Activated effector memory CD4-positive, alpha-beta T cell treated with anti-CD3 and anti-CD28 coated beads, Interleukin-2, amount 50 U/mL, for 16 hours (primary cell): Measurements from ENCODE around the gene CCNQ.
A peak's percentile ranks its signal among the peaks of the same experiment; 100 is the strongest.

Experiments
- DNase-seq: peaks from one replicate; pipeline ENCODE4 v3.0.0-alpha.2; 2020

The CCNQ gene

GRCh38 chrX:153595387-153595786, 3.6 kb downstream of the CCNQ start:
- no peak for DNase-seq

GRCh38 chrX:153593811-153594500, 5.0 kb downstream of the CCNQ start:
- no peak for DNase-seq

DNA sequence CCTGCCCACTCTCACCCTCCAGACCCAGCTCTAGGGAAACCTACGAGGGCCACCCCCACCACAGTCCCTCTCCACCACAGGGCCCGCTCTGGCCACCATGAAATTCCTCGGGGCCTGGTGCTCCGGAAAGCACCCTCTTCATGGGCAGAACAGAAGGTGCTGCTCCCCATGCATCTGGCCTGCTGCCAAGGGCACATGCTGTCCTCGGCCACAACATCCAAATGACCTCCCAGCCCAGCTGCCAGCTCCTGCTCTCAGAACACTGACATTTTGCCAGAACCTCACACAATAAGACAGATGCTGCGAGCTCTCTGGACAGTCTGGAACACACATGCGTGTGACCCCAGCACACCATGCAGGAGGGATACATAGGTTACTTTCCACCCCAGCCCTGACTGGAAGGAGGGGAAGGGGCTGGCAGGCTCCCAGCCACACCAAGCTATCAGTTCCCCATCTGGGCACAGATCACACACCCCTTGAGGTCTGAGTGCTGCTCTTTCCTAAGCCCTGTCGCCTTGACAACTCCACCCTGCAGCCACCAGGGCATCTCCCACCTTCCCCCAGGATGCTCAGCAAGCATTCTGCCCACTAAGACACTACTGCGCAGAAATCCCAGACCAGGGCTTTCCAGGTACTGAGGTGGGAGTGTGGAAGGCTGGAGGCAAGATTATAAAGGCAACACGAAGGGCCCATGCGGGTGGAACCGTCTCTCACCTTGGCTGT, 5.8 kb downstream of the CCNQ start:
- no peak for DNase-seq

- DNase-seq, result no peak
Observed at GRCh38 chrX:153592091-153592833, 6.7 kb downstream of the CCNQ start.

GRCh38 chrX:153590961-153591956, 7.7 kb downstream of the CCNQ start:
- DNase-seq, result no peak

GRCh38 chrX:153588782-153589446, 10.0 kb downstream of the CCNQ start:
- no peak for DNase-seq

DNA sequence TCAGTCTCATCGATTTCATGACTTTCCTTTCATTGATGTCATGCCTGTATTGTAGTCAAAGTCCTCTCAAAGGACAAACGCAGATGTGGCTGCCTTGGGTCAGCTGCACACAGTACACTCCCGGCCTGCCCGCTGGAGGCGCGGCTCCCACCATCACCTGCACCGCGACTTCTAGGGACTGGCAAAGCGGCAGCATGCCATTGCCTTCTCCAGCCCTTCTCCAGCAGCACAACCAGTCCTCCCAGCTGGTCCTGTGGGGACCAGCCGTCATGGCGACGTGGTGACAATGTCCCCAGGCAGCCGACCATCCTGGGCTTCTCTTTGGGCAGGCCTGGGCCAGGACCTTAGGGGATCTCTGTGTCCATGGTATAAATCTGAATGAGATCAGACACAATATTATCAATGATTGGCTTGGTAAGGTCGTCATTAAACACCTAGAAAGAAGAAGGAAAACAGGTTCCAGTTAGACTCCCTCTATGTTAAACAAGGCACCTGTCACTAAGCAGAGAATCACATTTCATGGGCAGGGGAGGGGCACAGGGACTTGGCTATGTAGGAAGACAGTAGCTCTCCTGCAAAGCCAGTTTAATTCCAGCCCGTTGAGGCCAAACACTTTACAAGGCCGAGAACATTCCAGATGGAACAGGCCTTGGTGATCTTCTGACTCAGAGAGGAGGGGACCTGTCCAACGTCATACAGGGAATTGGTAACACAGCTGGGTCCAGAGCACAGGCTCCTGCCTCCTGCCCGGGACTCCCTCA, 10.7 kb downstream of the CCNQ start:
- DNase-seq, result no peak

DNA sequence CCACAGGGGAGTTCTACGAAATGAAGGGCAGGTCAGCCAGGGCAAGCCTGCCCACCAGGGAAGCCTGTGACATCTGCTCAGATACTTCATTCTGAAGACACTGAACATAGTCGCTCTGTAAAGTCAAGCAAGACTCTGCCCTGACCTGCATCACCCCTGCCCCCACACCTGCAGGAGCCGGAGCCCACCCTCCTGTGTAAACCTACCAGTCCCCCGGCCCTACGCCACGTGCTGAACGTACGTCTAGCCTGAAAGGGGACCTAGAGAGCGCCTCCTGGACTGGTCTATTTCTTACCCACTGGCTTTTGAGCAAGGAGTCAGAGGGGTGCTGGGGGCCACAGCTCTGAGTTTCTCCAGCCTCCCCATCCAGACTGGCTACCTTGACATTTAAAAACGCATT, 11.6 kb downstream of the CCNQ start:
- no peak for DNase-seq

DNA sequence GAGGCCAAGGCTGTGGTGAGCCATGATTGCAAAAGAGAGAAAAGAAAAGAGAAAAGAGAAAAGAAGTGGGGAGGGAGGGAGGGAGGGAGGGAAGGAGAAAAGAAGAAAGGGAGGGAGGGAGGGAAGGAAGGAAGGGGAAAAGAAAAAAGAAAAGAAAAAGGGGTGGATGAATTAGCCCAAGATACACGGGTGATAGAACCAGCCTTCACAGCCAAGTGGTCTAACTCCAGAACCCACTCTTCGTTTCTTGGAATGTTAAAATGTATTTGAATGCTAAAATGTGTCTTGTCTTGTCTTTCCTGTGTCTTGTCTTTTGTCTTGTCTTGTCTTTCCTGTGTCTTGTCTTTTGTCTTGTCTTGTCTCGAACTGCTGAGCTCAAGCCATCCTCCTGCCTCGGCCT, 13.1 kb downstream of the CCNQ start:
- DNase-seq, result no peak

- DNase-seq, result no peak
Observed at GRCh38 chrX:153583433-153583832, 15.5 kb downstream of the CCNQ start.

- peak; percentile 84 for DNase-seq
Observed at GRCh38 chrX:153582896-153583295, 16.0 kb downstream of the CCNQ start.

DNA sequence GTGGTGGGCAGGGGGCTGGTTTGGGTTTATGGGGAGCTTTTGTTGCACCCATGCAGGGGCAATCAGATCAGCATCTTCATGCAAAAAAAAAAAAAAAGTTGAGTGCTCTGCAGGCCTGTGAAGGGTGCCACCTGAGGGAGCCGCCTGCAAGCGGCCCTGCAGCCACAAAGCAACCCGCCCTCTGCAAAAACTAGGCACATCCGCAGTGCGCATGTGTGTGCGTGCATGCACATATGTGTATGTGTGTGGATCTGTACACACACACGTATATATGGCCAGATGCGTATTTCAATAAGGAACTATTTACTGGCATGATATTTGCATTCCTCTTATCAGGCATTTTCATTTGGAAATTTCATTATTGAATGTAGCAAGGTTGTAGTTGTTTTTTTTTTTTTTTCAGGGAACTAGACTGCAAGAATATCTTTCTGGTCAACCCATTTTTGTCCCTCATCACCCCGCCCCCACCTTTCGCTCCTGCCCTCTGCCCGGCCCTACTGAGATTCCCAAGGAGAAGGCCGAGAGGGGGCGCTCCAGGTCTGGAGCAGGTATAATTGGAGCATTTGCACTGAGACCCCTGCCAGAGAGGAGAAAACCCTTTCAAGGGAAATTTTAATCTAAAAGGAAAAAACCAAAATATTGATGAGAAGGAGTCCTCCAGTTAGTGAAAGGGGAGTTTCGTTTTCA, 18.1 kb downstream of the CCNQ start:
- DNase-seq, result no peak

GRCh38 chrX:153578889-153579288, 20.1 kb downstream of the CCNQ start:
- no peak for DNase-seq

DNA sequence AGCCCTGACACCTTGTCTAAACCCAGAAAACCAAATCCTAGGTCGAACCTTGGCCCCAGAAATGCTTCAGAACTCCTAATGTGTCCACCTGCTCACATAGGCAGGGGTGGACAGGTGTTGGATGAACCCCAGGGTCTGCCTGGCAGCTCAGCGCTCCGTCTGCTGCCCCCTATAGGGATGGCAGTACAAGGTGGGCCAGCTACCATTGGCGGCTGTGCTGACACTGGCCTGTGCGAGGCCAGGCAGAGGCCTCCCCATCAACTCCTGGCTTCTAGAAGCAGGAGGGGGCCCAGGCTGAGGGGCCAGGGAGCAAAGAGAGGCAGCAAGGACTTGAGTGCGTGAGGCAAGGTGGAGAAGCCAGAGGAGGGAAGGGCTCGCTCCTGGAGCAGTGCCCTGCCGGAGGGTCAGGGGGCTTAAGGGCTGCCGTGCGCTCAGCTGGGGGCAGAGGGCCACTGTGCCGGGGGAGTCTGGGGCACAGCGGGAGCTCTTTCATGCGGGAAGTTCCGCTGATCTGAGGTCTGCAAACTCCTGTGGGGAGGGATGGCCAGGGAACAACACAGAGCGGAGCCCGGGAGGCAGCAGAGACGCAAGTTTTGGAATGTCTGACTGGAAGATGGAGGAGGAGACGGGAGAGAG, 20.6 kb downstream of the CCNQ start:
- DNase-seq, result no peak

DNA sequence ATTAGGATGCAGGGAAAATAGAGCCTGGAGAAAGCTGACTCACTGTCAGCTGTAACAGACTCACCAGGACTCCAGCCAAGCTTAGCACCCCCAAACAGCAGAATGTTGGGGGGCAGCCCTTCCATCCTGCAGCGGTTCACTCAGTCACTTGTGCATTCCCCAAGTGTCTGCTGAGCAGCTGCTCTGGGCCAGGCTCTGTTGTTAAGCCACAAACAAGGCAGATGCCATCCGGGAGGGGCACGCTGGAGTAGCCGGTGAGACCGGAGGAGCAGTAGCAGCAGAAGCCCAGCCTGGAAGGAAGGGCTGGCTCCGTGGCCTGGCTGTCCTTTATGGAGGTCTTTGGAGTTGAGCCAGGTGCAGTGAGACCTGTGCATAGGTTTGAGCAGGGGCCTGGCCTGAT, 22.0 kb downstream of the CCNQ start:
- no peak for DNase-seq

DNA sequence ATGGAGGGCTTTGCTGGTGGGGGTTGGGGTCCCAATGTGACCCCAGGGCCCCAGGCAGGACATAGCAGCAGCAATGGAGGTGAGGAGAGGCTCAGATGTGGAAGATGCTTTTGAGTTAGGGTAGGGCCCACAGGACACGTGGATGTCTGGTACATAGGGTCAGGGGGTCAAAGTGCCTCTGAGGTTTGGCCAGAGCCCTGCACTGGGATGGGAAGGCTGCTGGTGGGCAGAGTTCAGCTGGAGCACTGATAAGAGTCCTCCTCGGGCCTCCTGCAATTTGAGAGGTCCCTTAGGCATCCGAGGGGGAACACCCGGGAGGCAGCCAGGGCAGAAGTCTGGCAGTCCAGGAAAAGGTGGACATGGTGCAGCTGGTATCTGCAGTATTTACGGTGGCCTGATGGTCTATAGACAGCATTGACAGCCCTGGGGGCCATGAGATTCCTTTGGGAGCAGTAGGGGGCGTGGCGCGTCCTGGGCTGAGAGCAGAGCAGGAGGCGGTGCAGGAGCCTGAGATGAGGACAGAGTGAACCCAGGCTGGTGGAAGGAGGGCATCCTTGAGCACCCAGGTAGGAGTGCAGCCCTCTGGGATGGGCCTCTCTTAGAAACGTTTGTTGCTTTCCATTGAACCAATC, 22.6 kb downstream of the CCNQ start:
- DNase-seq, result no peak

DNA sequence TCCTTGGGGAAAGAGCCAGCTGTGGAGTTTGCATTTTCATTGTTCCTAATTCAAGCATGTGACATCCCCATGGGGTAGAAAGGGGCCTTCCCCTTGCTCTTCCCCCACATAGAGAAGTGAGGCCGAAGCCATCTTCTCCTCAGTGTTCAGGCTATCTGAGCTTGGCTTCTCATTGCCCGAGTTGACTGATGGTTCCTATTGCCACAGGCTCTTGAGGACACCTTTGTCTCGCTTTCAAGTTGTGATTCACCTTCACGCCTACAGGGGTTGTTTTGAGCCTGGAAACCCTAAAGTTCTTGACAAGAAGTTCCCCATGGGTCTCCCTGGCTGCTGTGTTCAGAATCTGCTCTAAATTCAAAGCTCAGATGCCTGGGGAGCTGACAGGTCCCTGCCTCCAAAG, 25.0 kb downstream of the CCNQ start:
- no peak for DNase-seq

DNA sequence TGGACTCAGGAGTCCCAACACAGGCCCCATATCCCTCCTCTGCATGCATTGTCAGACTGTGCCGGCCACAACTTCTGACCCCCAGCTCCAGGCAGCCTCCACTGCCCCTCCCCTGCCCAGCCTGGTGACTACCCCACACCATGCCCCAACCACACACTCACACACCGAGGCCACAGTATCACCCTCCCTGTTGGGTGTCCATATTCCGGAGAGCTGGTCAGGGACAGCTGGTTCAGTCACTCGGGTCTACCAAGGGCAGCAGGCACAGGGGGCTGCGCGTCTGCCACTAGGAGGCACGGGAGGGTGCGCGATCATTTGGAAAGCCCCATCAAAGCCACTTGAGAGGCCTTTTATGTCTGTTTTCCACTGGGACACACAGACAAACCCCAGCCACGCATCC, 26.3 kb downstream of the CCNQ start:
- DNase-seq, result no peak

GRCh38 chrX:153571534-153571908, 27.4 kb downstream of the CCNQ start:
- DNase-seq, result no peak

GRCh38 chrX:153569475-153569874, 29.5 kb downstream of the CCNQ start:
- DNase-seq, result no peak
